ENCODE results near the gene NGB.
A peak's percentile ranks its signal among the peaks of the same experiment; 100 is the strongest.

DNA sequence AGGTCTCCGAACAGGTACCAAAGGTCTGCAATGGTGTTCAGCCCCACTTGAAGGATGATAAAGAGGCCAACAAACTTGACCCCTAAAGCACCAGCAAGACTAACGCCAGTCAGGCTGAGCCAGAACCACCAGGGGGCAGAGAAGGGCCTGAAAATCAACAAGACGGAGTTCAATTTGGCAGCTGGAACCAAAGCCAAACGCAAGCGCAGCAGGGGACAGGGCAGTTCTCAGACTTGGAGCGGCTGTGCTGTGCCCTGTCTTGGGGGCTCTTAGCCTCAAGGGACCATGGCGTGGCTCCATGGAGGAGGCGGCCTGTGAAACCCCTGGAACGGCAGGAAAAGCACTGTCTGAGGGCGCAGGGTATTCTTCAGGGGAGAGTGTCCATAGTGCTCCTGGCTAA, 30.1 kb upstream of the NGB start:
- TF ChIP-seq, protein P1, sequence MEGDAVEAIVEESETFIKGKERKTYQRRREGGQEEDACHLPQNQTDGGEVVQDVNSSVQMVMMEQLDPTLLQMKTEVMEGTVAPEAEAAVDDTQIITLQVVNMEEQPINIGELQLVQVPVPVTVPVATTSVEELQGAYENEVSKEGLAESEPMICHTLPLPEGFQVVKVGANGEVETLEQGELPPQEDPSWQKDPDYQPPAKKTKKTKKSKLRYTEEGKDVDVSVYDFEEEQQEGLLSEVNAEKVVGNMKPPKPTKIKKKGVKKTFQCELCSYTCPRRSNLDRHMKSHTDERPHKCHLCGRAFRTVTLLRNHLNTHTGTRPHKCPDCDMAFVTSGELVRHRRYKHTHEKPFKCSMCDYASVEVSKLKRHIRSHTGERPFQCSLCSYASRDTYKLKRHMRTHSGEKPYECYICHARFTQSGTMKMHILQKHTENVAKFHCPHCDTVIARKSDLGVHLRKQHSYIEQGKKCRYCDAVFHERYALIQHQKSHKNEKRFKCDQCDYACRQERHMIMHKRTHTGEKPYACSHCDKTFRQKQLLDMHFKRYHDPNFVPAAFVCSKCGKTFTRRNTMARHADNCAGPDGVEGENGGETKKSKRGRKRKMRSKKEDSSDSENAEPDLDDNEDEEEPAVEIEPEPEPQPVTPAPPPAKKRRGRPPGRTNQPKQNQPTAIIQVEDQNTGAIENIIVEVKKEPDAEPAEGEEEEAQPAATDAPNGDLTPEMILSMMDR (IDR thresholded peaks at IDR 0.05; ENCODE audit: low read length): peak; percentile 98
- TF ChIP-seq EZH2 (IDR thresholded peaks at IDR 0.05; ENCODE audit: borderline replicate concordance, low read length): no peak
